Measurements from ENCODE around the gene AHRR.
"Not testable (repeated sequence)": the region's sequence is repeated elsewhere in the genome, so short reads cannot be mapped to it uniquely, and the experiment has no call there.

Gene AHRR

GRCh38 chr5:473551-474192 lies 152.2 kb downstream of the AHRR start:
- Histone ChIP-seq H3K4me1 (ENCODE audit: insufficient read depth, poor library complexity, severe bottlenecking) (no peaks in the 10 kb centered on the region), H3K36me3 (ENCODE audit: low read depth) (peaks cover 16% of the 10 kb centered on the region), H3K27ac (ENCODE audit: poor library complexity, severe bottlenecking) (peak overlapping the region; percentile 50), H3K27me3 (ENCODE audit: insufficient read depth, poor library complexity, severe bottlenecking) (peaks cover 19% of the 10 kb centered on the region), H3K9me3 (ENCODE audit: severe bottlenecking) (no peaks in the 10 kb centered on the region), H3K4me3 (ENCODE audit: severe bottlenecking) (peak overlapping the region; percentile 81)
- TF ChIP-seq, protein P1, sequence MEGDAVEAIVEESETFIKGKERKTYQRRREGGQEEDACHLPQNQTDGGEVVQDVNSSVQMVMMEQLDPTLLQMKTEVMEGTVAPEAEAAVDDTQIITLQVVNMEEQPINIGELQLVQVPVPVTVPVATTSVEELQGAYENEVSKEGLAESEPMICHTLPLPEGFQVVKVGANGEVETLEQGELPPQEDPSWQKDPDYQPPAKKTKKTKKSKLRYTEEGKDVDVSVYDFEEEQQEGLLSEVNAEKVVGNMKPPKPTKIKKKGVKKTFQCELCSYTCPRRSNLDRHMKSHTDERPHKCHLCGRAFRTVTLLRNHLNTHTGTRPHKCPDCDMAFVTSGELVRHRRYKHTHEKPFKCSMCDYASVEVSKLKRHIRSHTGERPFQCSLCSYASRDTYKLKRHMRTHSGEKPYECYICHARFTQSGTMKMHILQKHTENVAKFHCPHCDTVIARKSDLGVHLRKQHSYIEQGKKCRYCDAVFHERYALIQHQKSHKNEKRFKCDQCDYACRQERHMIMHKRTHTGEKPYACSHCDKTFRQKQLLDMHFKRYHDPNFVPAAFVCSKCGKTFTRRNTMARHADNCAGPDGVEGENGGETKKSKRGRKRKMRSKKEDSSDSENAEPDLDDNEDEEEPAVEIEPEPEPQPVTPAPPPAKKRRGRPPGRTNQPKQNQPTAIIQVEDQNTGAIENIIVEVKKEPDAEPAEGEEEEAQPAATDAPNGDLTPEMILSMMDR (IDR thresholded peaks at IDR 0.05; ENCODE audit: poor library complexity, severe bottlenecking) = no peak
- DNase-seq (ENCODE audit: low spot score) (peak; percentile 80), ATAC-seq (ENCODE audit: low read depth) (peak; percentile 45)

DNA sequence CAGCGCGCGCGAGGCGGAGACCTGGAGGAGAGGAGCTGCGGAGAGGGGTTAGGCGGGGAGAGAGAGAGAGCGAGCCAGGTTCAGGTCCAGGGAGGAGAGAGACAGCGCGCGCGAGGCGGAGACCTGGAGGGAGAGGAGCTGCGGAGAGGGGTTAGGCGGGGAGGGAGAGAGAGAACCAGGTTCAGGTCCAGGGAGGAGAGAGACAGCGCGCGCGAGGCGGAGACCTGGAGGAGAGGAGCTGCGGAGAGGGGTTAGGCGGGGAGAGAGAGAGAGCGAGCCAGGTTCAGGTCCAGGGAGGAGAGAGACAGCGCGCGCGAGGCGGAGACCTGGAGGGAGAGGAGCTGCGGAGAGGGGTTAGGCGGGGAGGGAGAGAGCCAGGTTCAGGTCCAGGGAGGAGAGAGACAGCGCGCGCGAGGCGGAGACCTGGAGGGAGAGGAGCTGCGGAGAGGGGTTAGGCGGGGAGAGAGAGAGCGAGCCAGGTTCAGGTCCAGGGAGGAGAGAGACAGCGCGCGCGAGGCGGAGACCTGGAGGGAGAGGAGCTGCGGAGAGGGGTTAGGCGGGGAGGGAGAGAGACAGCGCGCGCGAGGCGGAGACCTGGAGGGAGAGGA lies 152.8 kb downstream of the AHRR start:
- H3K9me3 ChIP-seq (ENCODE audit: severe bottlenecking); H3K4me1 ChIP-seq (ENCODE audit: insufficient read depth, poor library complexity, severe bottlenecking); ATAC-seq (ENCODE audit: low read depth); H3K27ac ChIP-seq (ENCODE audit: poor library complexity, severe bottlenecking); DNase-seq (ENCODE audit: low spot score): not testable (repeated sequence)
- H3K27me3 ChIP-seq (ENCODE audit: insufficient read depth, poor library complexity, severe bottlenecking) = peaks cover 19% of the 10 kb centered on the region
- H3K4me3 ChIP-seq (ENCODE audit: severe bottlenecking) = peak overlapping the region; percentile 23
- H3K36me3 ChIP-seq (ENCODE audit: low read depth) = peaks cover 16% of the 10 kb centered on the region

GRCh38 chr5:474840-475661 lies 153.5 kb downstream of the AHRR start:
- Histone ChIP-seq H3K4me1 (ENCODE audit: insufficient read depth, poor library complexity, severe bottlenecking) (no peaks in the 10 kb centered on the region), H3K27ac (ENCODE audit: poor library complexity, severe bottlenecking) (no peak overlapping the region), H3K4me3 (ENCODE audit: severe bottlenecking) (peak overlapping the region; percentile 23), H3K9me3 (ENCODE audit: severe bottlenecking) (no peaks in the 10 kb centered on the region), H3K27me3 (ENCODE audit: insufficient read depth, poor library complexity, severe bottlenecking) (peaks cover 21% of the 10 kb centered on the region), H3K36me3 (ENCODE audit: low read depth) (peaks cover 13% of the 10 kb centered on the region)
- DNase-seq (ENCODE audit: low spot score) = peak; percentile 72
- peak; percentile 7; the same call in 2 of the 3 replicates for ATAC-seq (ENCODE audit: low read depth)
- TF ChIP-seq, protein P1 (IDR thresholded peaks at IDR 0.05; ENCODE audit: poor library complexity, severe bottlenecking) = no peak

DNA sequence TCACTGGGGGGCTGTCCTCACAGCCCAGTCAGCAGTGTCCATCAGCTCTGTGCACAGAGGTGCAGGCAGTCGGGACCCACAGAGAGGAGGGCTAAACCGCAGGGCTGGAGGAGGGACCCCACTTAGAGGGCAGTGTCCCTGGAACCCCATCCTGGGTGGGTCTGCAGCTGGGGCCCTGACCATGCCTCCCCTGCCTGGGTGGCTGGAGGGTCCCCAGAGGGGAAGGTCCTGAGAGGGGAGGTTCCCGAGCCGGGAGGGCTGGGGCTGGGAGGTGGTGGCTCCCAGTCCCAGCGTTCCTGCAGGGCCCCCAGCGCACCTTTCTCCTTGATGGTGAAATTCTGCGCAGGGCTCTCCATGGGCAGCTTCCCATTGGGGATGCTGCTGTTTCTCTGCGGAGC lies 154.2 kb downstream of the AHRR start:
- Histone ChIP-seq H3K27ac (ENCODE audit: poor library complexity, severe bottlenecking) (no peak overlapping the region), H3K27me3 (ENCODE audit: insufficient read depth, poor library complexity, severe bottlenecking) (peaks cover 28% of the 10 kb centered on the region), H3K36me3 (ENCODE audit: low read depth) (peaks cover 6% of the 10 kb centered on the region), H3K9me3 (ENCODE audit: severe bottlenecking) (no peaks in the 10 kb centered on the region), H3K4me1 (ENCODE audit: insufficient read depth, poor library complexity, severe bottlenecking) (no peaks in the 10 kb centered on the region), H3K4me3 (ENCODE audit: severe bottlenecking) (no peak overlapping the region)
- TF ChIP-seq, protein P1 (IDR thresholded peaks at IDR 0.05; ENCODE audit: poor library complexity, severe bottlenecking) = no peak
- DNase-seq (ENCODE audit: low spot score) (peak; percentile 63), ATAC-seq (ENCODE audit: low read depth) (no peak)

GRCh38 chr5:476102-476813 lies 154.7 kb downstream of the AHRR start:
- Histone ChIP-seq H3K27me3 (ENCODE audit: insufficient read depth, poor library complexity, severe bottlenecking) (peaks cover 33% of the 10 kb centered on the region), H3K4me3 (ENCODE audit: severe bottlenecking) (no peak overlapping the region), H3K36me3 (ENCODE audit: low read depth) (0 out of 2 replicates have a peak, but pooled peaks cover under 1% of the 10 kb centered on the region), H3K4me1 (ENCODE audit: insufficient read depth, poor library complexity, severe bottlenecking) (no peaks in the 10 kb centered on the region), H3K9me3 (ENCODE audit: severe bottlenecking) (no peaks in the 10 kb centered on the region), H3K27ac (ENCODE audit: poor library complexity, severe bottlenecking) (no peak overlapping the region)
- TF ChIP-seq, protein P1 (IDR thresholded peaks at IDR 0.05; ENCODE audit: poor library complexity, severe bottlenecking) = no peak
- no peak for DNase-seq (ENCODE audit: low spot score)
- no peak for ATAC-seq (ENCODE audit: low read depth)

All from RWPE2 (cell line).